Fibroblast of gingiva (primary cell): Measurements from ENCODE around the gene UBQLNL.

Source experiments
- DNase-seq: peaks from one replicate; pipeline ENCODE4 v3.0.0-alpha.2; 2011; ENCODE audit warnings: low read depth

The UBQLNL gene

GRCh38 chr11:5507177-5507932 lies 9.1 kb downstream of the UBQLNL start:
- no peak for DNase-seq

- no peak for DNase-seq
Measured at GRCh38 chr11:5505363-5506048, 11.0 kb downstream of the UBQLNL start.

GRCh38 chr11:5504403-5504921 lies 12.0 kb downstream of the UBQLNL start:
- DNase-seq: no peak

- DNase-seq: no peak
Measured at GRCh38 chr11:5500393-5500801, 16.1 kb downstream of the UBQLNL start.

- no peak for DNase-seq
Measured at GRCh38 chr11:5499671-5500070, 16.8 kb downstream of the UBQLNL start.

GRCh38 chr11:5489576-5490357 lies 26.7 kb downstream of the UBQLNL start:
- no peak for DNase-seq

- no peak for DNase-seq
Measured at GRCh38 chr11:5488798-5489399, 27.6 kb downstream of the UBQLNL start.

- no peak for DNase-seq
Measured at GRCh38 chr11:5488385-5488784, 28.1 kb downstream of the UBQLNL start, which contains the start of gene OR52D1. Gene OR52D1 (plus strand): TSS chr11:5488685. CDS start chr11:5488707, 22 bp downstream.

GRCh38 chr11:5486421-5486820 lies 30.1 kb downstream of the UBQLNL start:
- DNase-seq: no peak

- DNase-seq: no peak
Measured at GRCh38 chr11:5486003-5486402, 30.5 kb downstream of the UBQLNL start.

GRCh38 chr11:5476186-5476819 lies 40.2 kb downstream of the UBQLNL start:
- DNase-seq: peak; percentile 29

- DNase-seq: no peak
Measured at GRCh38 chr11:5473921-5474320, 42.6 kb downstream of the UBQLNL start.

- DNase-seq: no peak
Measured at GRCh38 chr11:5467527-5467926, 49.0 kb downstream of the UBQLNL start.
